Liver (tissue), 3 donors: ENCODE measurements around the gene SLC25A10.
A peak's percentile ranks its signal among the peaks of the same experiment; 100 is the strongest.

Experiments used
- EGR1 ChIP-seq, 2 donors: IDR thresholded peaks; 2 replicates each; pipeline ENCODE4 v1.6.1; 2016 to 2018; ENCODE audit warnings: antibody characterized with exemption in 2 of 2, low read depth in 2 of 2
- GABPA ChIP-seq, 2 donors: IDR thresholded peaks in 1 of 2; conservative IDR thresholded peaks in 1 of 2; 2 replicates each; pipeline ENCODE4 v1.6.1; 2016; ENCODE audit warnings: antibody characterized with exemption in 2 of 2, mild to moderate bottlenecking in 1 of 2, moderate library complexity in 1 of 2
- HNF4G ChIP-seq: IDR thresholded peaks from 2 replicates; pipeline ENCODE4 v1.6.1; 2016; ENCODE audit warnings: antibody characterized with exemption
- JUND ChIP-seq, 2 donors: IDR thresholded peaks; 2 replicates each; pipeline ENCODE4 v1.6.1; 2016; ENCODE audit warnings: antibody characterized with exemption in 2 of 2
- NR2F2 ChIP-seq: IDR thresholded peaks from 2 replicates; pipeline ENCODE4 v1.6.1; 2016; ENCODE audit warnings: antibody characterized with exemption
- RAD21 ChIP-seq, 2 donors: IDR thresholded peaks; 2 replicates each; pipeline ENCODE4 v1.6.1; 2016; ENCODE audit warnings: antibody characterized with exemption in 2 of 2, mild to moderate bottlenecking in 2 of 2
- SP1 ChIP-seq: IDR thresholded peaks from 2 replicates; pipeline ENCODE4 v1.6.1; 2018; ENCODE audit warnings: antibody characterized with exemption, mild to moderate bottlenecking
- TAF1 ChIP-seq: conservative IDR thresholded peaks from 2 replicates; pipeline ENCODE4 v1.6.1; 2016; ENCODE audit warnings: antibody characterized with exemption, mild to moderate bottlenecking
- YY1 ChIP-seq: IDR thresholded peaks from 2 replicates; pipeline ENCODE4 v1.6.1; 2016; ENCODE audit warnings: antibody characterized with exemption, mild to moderate bottlenecking
- TF ChIP-seq, protein P1 (sequence below): fragments of 150-350 bp; IDR thresholded peaks from 2 replicates; pipeline ENCODE4 v1.5.1; 2017; ENCODE audit warnings: improper control_type of control experiment, low read depth, low read length; ENCODE audit not compliant: missing input control
- TF ChIP-seq, protein P2 (sequence below): IDR thresholded peaks from 2 replicates; pipeline ENCODE4 v1.6.1; 2016; ENCODE audit warnings: antibody characterized with exemption
- TF ChIP-seq, protein P3 (sequence below): IDR thresholded peaks from 2 replicates; pipeline ENCODE4 v1.6.1; 2016; ENCODE audit warnings: antibody characterized with exemption, mild to moderate bottlenecking
- TF ChIP-seq, protein P4 (sequence below): IDR thresholded peaks from 2 replicates; pipeline ENCODE4 v1.6.1; 2016; ENCODE audit warnings: antibody characterized with exemption
- TF ChIP-seq, protein P5 (sequence below): IDR thresholded peaks from 2 replicates; pipeline ENCODE4 v1.6.1; 2016; ENCODE audit warnings: antibody characterized with exemption
- donor health status: healthy.
- donor health status: healthy.

DNA sequence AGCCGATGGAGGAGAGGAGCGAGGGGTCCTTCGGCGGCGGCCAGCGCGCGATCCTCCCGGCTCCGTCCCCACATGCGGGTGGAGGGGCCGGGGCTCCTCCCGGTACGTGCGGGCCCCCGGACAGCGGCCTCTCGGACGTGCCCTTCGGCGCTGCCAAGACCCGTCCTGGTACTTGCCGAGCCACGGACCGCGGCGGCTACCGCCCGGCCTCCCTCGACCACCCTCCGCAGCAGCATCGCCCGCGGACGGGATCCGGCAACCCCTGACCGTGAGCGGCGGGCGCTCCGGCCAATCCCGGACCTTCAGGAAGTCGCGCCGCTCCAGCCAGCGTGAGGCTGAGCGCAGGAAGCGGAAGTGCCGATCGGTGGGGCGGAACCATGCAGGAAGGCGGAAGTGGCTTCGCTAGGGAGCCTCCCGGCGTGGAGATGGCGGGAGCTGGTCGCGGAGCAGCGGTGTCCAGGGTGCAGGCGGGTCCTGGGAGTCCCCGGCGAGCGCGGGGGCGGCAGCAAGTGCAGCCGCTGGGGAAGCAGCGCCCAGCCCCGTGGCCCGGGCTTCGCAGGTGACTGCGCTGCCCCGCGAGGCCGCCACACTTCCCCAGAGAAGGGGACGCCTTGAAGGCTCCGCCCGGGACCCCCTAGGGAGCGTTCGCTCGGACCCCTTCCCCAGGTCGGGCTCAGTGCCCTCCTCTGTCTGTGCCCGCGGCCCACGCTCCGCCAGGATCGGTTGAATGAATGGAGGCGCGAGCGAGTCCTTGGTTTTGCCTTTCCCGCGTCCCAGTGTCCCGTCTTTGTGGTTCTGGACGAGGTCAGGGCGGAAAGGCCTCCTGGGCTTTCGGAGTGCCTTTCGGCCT is 45.5 kb upstream of the SLC25A10 start, which contains the start of the genes CCDC137 and OXLD1:
- TF ChIP-seq, protein P1, sequence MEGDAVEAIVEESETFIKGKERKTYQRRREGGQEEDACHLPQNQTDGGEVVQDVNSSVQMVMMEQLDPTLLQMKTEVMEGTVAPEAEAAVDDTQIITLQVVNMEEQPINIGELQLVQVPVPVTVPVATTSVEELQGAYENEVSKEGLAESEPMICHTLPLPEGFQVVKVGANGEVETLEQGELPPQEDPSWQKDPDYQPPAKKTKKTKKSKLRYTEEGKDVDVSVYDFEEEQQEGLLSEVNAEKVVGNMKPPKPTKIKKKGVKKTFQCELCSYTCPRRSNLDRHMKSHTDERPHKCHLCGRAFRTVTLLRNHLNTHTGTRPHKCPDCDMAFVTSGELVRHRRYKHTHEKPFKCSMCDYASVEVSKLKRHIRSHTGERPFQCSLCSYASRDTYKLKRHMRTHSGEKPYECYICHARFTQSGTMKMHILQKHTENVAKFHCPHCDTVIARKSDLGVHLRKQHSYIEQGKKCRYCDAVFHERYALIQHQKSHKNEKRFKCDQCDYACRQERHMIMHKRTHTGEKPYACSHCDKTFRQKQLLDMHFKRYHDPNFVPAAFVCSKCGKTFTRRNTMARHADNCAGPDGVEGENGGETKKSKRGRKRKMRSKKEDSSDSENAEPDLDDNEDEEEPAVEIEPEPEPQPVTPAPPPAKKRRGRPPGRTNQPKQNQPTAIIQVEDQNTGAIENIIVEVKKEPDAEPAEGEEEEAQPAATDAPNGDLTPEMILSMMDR: no peak
- TF ChIP-seq EGR1 (IDR thresholded peaks at IDR 0.05; ENCODE audit: low read depth in 2 of 2) (peak in 1 of 2 donors; percentile 30), SP1 (peak; percentile 73), TAF1 (no peak), YY1 (peak; percentile 42), HNF4G (no peak), NR2F2 (no peak), RAD21 (IDR thresholded peaks at IDR 0.05) (no peak), GABPA (IDR thresholded peaks at IDR 0.05 in 1 of 2, conservative IDR thresholded peaks at IDR 0.05 in 1 of 2) (peak; percentile 90 to 97), JUND (IDR thresholded peaks at IDR 0.05) (no peak)
- TF ChIP-seq, protein P2, sequence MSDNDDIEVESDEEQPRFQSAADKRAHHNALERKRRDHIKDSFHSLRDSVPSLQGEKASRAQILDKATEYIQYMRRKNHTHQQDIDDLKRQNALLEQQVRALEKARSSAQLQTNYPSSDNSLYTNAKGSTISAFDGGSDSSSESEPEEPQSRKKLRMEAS: no peak
- TF ChIP-seq, protein P3, sequence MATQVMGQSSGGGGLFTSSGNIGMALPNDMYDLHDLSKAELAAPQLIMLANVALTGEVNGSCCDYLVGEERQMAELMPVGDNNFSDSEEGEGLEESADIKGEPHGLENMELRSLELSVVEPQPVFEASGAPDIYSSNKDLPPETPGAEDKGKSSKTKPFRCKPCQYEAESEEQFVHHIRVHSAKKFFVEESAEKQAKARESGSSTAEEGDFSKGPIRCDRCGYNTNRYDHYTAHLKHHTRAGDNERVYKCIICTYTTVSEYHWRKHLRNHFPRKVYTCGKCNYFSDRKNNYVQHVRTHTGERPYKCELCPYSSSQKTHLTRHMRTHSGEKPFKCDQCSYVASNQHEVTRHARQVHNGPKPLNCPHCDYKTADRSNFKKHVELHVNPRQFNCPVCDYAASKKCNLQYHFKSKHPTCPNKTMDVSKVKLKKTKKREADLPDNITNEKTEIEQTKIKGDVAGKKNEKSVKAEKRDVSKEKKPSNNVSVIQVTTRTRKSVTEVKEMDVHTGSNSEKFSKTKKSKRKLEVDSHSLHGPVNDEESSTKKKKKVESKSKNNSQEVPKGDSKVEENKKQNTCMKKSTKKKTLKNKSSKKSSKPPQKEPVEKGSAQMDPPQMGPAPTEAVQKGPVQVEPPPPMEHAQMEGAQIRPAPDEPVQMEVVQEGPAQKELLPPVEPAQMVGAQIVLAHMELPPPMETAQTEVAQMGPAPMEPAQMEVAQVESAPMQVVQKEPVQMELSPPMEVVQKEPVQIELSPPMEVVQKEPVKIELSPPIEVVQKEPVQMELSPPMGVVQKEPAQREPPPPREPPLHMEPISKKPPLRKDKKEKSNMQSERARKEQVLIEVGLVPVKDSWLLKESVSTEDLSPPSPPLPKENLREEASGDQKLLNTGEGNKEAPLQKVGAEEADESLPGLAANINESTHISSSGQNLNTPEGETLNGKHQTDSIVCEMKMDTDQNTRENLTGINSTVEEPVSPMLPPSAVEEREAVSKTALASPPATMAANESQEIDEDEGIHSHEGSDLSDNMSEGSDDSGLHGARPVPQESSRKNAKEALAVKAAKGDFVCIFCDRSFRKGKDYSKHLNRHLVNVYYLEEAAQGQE: no peak
- TF ChIP-seq, protein P4, sequence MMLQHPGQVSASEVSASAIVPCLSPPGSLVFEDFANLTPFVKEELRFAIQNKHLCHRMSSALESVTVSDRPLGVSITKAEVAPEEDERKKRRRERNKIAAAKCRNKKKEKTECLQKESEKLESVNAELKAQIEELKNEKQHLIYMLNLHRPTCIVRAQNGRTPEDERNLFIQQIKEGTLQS: no peak
- TF ChIP-seq, protein P5, sequence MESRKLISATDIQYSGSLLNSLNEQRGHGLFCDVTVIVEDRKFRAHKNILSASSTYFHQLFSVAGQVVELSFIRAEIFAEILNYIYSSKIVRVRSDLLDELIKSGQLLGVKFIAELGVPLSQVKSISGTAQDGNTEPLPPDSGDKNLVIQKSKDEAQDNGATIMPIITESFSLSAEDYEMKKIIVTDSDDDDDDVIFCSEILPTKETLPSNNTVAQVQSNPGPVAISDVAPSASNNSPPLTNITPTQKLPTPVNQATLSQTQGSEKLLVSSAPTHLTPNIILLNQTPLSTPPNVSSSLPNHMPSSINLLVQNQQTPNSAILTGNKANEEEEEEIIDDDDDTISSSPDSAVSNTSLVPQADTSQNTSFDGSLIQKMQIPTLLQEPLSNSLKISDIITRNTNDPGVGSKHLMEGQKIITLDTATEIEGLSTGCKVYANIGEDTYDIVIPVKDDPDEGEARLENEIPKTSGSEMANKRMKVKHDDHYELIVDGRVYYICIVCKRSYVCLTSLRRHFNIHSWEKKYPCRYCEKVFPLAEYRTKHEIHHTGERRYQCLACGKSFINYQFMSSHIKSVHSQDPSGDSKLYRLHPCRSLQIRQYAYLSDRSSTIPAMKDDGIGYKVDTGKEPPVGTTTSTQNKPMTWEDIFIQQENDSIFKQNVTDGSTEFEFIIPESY: no peak
